OCI-LY1 (cell line): ENCODE measurements around the gene LTN1.

Source experiments
- EZH2 ChIP-seq: fragments of 200-600 bp; sonication (generic), shearing (Covaris generic); IDR thresholded peaks from 2 replicates; pipeline ENCODE4 v1.8.0; 2017; ENCODE audit warnings: borderline replicate concordance, mixed run types, mild to moderate bottlenecking, antibody characterized with exemption, low read length, moderate library complexity, mixed read lengths
- TF ChIP-seq, protein P1 (sequence below): fragments of 200-600 bp; sonication (generic), shearing (Covaris generic); IDR thresholded peaks from 2 replicates; pipeline ENCODE4 v1.5.1; 2017; ENCODE audit warnings: mild to moderate bottlenecking, antibody characterized with exemption, low read length, moderate library complexity, mixed read lengths

DNA sequence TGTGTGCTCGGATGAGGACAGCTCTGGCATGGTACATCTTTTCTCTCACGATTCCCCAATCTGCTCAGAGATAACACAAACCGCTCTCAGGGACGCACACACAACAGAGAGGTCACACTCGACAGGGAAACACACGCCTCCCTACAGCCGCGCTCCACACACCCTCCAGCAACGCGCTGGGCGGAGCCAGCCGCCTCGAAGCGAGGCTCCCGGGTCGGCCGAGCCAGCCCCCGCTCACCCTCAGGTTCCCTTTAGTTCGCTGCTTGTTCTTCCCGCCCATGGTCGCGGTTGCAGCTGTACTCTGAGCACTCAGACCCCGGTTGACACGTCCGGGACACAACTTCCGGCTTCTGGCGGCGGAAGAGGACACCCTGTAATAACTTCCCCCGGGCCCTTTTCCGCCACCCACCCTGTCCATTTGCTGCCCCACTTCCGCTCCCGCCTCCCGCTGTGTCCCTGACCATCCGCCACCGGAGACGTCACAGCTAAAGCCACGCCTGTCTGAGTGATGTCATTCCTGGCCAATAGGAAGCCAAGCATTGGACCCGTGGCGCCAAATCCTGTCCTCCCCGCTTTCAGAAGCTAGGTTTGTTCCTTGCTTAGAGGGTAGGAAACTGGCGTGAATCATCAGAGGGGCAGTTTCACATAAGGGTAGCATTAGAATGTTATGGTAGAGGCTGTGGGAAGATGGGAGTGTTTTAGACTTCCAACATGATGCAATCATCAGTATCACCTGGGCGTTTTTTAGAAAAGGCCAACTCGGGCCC lies at the start of gene LTN1:
- no peak for TF ChIP-seq EZH2
- TF ChIP-seq, protein P1, sequence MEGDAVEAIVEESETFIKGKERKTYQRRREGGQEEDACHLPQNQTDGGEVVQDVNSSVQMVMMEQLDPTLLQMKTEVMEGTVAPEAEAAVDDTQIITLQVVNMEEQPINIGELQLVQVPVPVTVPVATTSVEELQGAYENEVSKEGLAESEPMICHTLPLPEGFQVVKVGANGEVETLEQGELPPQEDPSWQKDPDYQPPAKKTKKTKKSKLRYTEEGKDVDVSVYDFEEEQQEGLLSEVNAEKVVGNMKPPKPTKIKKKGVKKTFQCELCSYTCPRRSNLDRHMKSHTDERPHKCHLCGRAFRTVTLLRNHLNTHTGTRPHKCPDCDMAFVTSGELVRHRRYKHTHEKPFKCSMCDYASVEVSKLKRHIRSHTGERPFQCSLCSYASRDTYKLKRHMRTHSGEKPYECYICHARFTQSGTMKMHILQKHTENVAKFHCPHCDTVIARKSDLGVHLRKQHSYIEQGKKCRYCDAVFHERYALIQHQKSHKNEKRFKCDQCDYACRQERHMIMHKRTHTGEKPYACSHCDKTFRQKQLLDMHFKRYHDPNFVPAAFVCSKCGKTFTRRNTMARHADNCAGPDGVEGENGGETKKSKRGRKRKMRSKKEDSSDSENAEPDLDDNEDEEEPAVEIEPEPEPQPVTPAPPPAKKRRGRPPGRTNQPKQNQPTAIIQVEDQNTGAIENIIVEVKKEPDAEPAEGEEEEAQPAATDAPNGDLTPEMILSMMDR = no peak
